ENCODE data around the gene SIK3. TPM values are rescaled to one million over a fixed set of nuclear protein-coding genes. Genes with fewer than 3 reads are reported as not detected.

Gene SIK3
- total and polyA plus RNA-seq, 2 donors (not counting 3 experiments of a cell fraction or from before 2014, with no cell fraction given), result 10.3 to 21.3 TPM

- FAIRE-seq (no peak), DNase-seq (ENCODE audit: low read depth, low spot score) (no peak)
- Histone ChIP-seq H3K4me2 (ENCODE audit: insufficient read depth, low read length) (no peak overlapping the region), H2AFZ (ENCODE audit: low read depth, low read length) (no peak overlapping the region), H3K4me3 (replicated peaks in 1 of 3; ENCODE audit: insufficient read depth in 1 of 3, low read depth in 1 of 3, low read length in 3 of 3) (no peak overlapping the region), H3K27ac (ENCODE audit: insufficient read depth, low read depth, low read length) (no peak overlapping the region), H3K79me2 (ENCODE audit: control insufficient read depth, insufficient read depth, low read length) (no peaks in the 10 kb centered on the region), H4K20me1 (replicated peaks; ENCODE audit: control insufficient read depth, extremely low read depth, insufficient read depth, low read length) (no peaks in the 10 kb centered on the region), H3K9ac (replicated peaks; ENCODE audit: extremely low read depth, insufficient read depth, low read length) (no peak overlapping the region), H3K27me3 (ENCODE audit: control insufficient read depth in 2 of 2, insufficient read depth in 2 of 2, low read length in 2 of 2) (no peaks in the 10 kb centered on the region), H3K4me1 (ENCODE audit: control insufficient read depth, extremely low read depth, insufficient read depth, low read length) (peaks cover 3% of the 10 kb centered on the region), H3K9me3 (replicated peaks; ENCODE audit: control insufficient read depth, insufficient read depth, low read length) (no peaks in the 10 kb centered on the region), H3K9me1 (replicated peaks; ENCODE audit: control insufficient read depth, extremely low read depth, insufficient read depth, low read length) (no peaks in the 10 kb centered on the region), H3K36me3 (ENCODE audit: control insufficient read depth in 2 of 2, extremely low read depth in 1 of 2, insufficient read depth in 2 of 2, low read length in 2 of 2) (peaks cover 0 to 2% of the 10 kb centered on the region in 2 experiments)
- intact Hi-C loops (cut with micrococcal nuclease), result no loop called here
- POLR2A ChIA-PET, result interaction anchor here (0.6 kb wide), 1 partner anchor 103 kb away, joined by 3 read pairs; the partner anchor contains the start of gene ZPR1
- dilution Hi-C loops (cut with MboI; ENCODE audit: extremely low pct_ligation_motif_present, low sequenced_read_pairs), result no loop called here
- CTCF ChIA-PET, result interaction anchor here (0.9 to 4.3 kb wide), 3 partner anchors 10 to 248 kb away, joined by 3 to 33 read pairs (median 5); partner anchors contain the start of gene SIK3
- no TSS peak for BruUV-seq (replicated peaks)
- TF ChIP-seq GATA2 (IDR thresholded peaks at IDR 0.05; ENCODE audit: insufficient read depth, insufficient read length, low read depth, low read length), result no peak
- no peak for TF ChIP-seq POLR2A (IDR thresholded peaks at IDR 0.05; ENCODE audit: low read depth, low read length)
- TF ChIP-seq MAX (IDR thresholded peaks at IDR 0.05; ENCODE audit: insufficient read depth, insufficient read length), result no peak
- no peak for TF ChIP-seq EZH2 (IDR thresholded peaks at IDR 0.05; ENCODE audit: borderline replicate concordance, low read depth, low read length, severe bottlenecking)
- TF ChIP-seq FOS (IDR thresholded peaks at IDR 0.05; ENCODE audit: borderline replicate concordance, insufficient read depth, low read length), result no peak
- no peak for TF ChIP-seq MYC (IDR thresholded peaks at IDR 0.05; ENCODE audit: low read depth, low read length)
- TF ChIP-seq JUN (IDR thresholded peaks at IDR 0.05; ENCODE audit: borderline replicate concordance, insufficient read depth, insufficient read length, low read depth), result no peak
These were observed 207.6 kb downstream of the SIK3 start for GRCh38 chr11:116890607-116891006.

- intact Hi-C loops (cut with micrococcal nuclease), result no loop called here
- Histone ChIP-seq H3K9me1 (replicated peaks; ENCODE audit: control insufficient read depth, extremely low read depth, insufficient read depth, low read length) (no peaks in the 10 kb centered on the region), H3K4me1 (ENCODE audit: control insufficient read depth, extremely low read depth, insufficient read depth, low read length) (peaks cover 3% of the 10 kb centered on the region), H3K36me3 (ENCODE audit: control insufficient read depth in 2 of 2, extremely low read depth in 1 of 2, insufficient read depth in 2 of 2, low read length in 2 of 2) (peaks cover 0 to 2% of the 10 kb centered on the region in 2 experiments), H3K4me2 (ENCODE audit: insufficient read depth, low read length) (no peak overlapping the region), H3K4me3 (replicated peaks in 1 of 3; ENCODE audit: insufficient read depth in 1 of 3, low read depth in 1 of 3, low read length in 3 of 3) (no peak overlapping the region), H2AFZ (ENCODE audit: low read depth, low read length) (no peak overlapping the region), H3K9ac (replicated peaks; ENCODE audit: extremely low read depth, insufficient read depth, low read length) (no peak overlapping the region), H3K9me3 (replicated peaks; ENCODE audit: control insufficient read depth, insufficient read depth, low read length) (no peaks in the 10 kb centered on the region), H4K20me1 (replicated peaks; ENCODE audit: control insufficient read depth, extremely low read depth, insufficient read depth, low read length) (no peaks in the 10 kb centered on the region), H3K27ac (ENCODE audit: insufficient read depth, low read depth, low read length) (no peak overlapping the region), H3K27me3 (ENCODE audit: control insufficient read depth in 2 of 2, insufficient read depth in 2 of 2, low read length in 2 of 2) (no peaks in the 10 kb centered on the region), H3K79me2 (ENCODE audit: control insufficient read depth, insufficient read depth, low read length) (no peaks in the 10 kb centered on the region)
- CTCF ChIA-PET, result interaction anchor here (0.9 to 4.3 kb wide), 3 partner anchors 10 to 248 kb away, joined by 3 to 33 read pairs (median 5); partner anchors contain the start of gene SIK3
- peak; percentile 46 for DNase-seq (ENCODE audit: low read depth, low spot score)
- TF ChIP-seq MAX (IDR thresholded peaks at IDR 0.05; ENCODE audit: insufficient read depth, insufficient read length) (no peak), CTCF (IDR thresholded peaks at IDR 0.05; ENCODE audit: extremely low read depth in 1 of 2, insufficient read depth in 1 of 2, low read depth in 1 of 2, low read length in 2 of 2) (no peak), POLR2A (IDR thresholded peaks at IDR 0.05; ENCODE audit: low read depth, low read length) (no peak), JUN (IDR thresholded peaks at IDR 0.05; ENCODE audit: borderline replicate concordance, insufficient read depth, insufficient read length, low read depth) (no peak), GATA2 (IDR thresholded peaks at IDR 0.05; ENCODE audit: insufficient read depth, insufficient read length, low read depth, low read length) (no peak), EZH2 (IDR thresholded peaks at IDR 0.05; ENCODE audit: borderline replicate concordance, low read depth, low read length, severe bottlenecking) (no peak), POLR2AphosphoS5 (IDR thresholded peaks at IDR 0.05; ENCODE audit: insufficient read depth, low read depth, low read length) (no peak), FOS (IDR thresholded peaks at IDR 0.05; ENCODE audit: borderline replicate concordance, insufficient read depth, low read length) (no peak), MYC (IDR thresholded peaks at IDR 0.05; ENCODE audit: low read depth, low read length) (no peak)
- dilution Hi-C loops (cut with MboI; ENCODE audit: extremely low pct_ligation_motif_present, low sequenced_read_pairs), result no loop called here
- FAIRE-seq, result no peak
- no TSS peak for BruUV-seq (replicated peaks)
- POLR2A ChIA-PET, result interaction anchor here (0.5 to 0.6 kb wide), 3 partner anchors 102 to 210 kb away, joined by 3 read pairs; partner anchors contain the start of gene ZPR1
These were observed 208.0 kb downstream of the SIK3 start for GRCh38 chr11:116890193-116890592.

Measured in endothelial cell of umbilical vein (primary cell).